CD4-positive, alpha-beta T cell treated with Interleukin-15 for 1 hour (primary cell): Measurements from ENCODE around the gene CHMP4A.

Source experiments
- DNase-seq: peaks from one replicate; pipeline ENCODE4 v3.0.0-alpha.2; 2020

The CHMP4A gene, protein sequence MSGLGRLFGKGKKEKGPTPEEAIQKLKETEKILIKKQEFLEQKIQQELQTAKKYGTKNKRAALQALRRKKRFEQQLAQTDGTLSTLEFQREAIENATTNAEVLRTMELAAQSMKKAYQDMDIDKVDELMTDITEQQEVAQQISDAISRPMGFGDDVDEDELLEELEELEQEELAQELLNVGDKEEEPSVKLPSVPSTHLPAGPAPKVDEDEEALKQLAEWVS

GRCh38 chr14:24212924-24213865, at the start of gene CHMP4A:
CHMP4A (minus strand) TSS chr14:24213488; CDS start chr14:24213439, 49 bp downstream.
- peak; percentile 97 for DNase-seq

DNA sequence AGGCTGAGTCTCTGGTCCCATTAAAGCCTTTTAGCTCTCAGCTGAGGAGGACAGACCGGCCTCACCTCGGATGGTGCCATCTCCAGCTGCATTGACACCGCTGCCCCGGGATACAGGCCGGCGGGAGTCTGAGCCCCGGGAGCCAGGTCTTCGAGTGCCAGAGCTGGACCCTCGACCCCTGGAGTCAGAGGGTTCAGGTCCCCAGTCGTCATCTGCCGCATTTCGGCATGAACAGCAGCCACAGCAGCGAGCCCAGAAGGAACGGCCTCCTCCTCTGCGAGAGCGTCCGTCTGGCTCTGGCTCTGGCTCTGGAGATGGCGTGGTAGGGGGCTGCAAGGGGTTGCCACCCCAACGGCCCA, 48.7 kb upstream of the CHMP4A start:
- no peak for DNase-seq

- no peak for DNase-seq
Measured at GRCh38 chr14:24261256-24261968, 48.1 kb upstream of the CHMP4A start.

DNA sequence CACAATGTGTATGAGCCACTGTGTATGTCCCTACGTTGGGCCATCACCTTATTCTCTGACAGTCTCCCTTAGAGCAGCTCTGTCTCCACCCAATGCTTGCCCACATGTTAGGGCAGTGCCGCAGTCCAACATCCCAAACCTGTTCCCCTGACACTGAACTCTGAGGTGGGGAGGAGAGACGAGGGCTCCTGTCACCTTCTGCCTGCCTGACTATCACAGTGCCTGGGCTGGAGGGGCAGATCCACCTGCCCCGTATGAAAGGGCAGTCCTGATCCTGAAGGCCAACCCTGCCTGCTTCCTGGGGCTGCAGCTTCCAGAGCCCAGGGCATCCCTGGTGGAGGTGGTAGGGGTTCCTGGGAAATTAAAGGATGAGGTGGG, 47.5 kb upstream of the CHMP4A start:
- no peak for DNase-seq

DNA sequence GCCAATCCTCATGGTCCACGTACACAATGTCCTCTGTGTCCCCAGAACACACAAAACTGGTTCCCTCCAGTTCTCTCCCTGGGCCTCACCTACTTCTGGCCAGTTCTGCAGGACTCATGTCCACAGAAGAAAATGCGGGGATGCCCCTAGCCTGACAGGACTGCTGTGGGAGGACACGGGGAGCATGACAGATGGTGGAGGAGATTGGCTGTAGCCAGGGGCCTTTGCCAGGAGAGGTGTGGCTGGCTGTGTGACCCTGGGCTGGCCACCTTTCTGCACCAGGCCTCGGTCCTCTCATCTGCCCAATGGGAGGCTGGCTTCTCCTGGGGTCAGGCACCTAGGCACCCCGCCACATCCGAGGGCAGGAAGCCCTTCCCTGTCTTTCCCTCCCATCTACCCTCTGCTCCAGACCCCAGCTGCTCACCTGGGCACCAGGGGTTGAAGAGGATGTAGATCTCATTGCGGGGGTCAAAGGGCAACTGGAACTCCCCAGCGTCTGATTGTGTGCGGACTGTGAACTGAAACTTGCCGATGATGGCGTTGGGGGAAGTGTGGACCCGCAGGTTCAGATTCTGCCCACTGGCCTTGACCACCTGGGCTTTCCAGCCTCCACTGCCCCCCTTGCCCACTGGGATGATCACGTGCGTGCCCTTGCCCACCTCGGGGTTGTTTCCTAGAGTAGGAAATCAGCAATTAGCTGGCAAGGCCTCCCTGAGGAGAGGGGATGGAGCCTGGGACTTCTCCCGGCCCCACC, 46.9 kb upstream of the CHMP4A start:
- DNase-seq = no peak

DNA sequence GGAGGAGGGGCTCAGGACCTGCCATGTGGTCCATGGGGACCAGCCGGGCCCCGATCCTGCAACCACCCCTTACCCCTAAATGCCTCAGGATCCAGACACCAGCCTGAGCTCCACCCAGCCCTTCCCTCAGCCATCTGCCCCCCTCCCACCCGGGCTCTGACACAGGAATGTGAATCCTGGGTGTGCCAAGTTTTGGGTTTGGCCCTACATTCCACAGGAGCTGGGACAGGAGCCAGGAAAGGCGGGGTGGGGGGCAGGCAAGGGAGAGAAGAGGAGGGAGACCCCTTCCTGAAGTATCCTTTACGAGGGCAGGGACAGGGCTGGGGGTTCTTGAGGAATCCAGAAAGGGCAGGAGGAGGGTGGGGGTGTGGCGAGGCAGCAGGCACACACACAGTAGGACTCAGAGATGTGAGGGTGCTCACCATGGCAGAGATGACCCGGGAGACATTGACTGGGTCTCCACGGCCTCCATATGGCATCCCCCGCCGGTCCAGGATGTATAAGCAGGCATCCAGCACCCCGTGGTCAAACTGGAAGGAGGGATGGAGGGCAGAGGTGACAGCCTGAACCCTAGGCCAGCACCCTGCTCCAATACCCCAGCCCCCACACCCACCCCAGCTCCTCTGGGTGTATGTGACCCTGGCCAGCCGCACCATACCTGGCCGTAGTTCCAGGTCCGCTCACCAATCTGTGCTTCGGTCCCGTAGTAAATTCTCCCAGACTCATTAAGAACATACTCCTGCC, 46.2 kb upstream of the CHMP4A start:
- no peak for DNase-seq

DNA sequence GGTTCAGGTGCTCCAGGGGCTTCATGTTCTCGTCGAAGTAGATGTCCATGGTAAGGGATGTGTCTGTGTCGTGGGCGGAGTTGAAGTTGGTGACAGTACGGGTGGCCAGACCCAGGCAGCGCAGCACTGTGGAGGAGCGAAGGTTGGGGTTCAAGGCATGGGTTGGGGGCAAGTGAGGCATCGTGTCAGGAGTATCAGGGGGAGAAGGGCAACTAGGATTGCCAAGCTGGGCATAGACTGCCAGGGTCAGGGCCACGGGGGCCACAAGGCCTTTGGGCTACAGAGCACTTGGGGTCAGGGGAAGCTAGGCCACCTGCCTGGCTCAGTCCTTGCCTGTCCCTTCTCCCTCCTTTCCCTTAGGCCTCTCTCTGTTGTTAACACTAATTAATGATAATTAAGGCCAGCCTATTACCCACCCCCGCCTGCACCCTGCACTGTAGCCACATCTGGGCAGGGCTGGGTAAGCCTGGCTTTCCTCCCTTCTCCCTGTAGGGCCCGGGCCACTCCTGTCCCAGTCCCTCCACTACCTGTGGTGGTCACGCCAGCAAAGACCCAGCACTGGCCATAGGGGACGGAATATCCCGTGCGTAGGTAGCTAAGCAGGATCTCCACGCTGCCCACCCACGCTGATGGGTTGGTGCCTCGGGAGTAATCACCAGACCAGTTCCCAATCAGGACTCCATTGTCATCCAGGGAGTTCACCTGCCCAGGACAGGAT, 45.4 kb upstream of the CHMP4A start:
- no peak for DNase-seq

GRCh38 chr14:24258119-24258518, 44.8 kb upstream of the CHMP4A start:
- DNase-seq = no peak

DNA sequence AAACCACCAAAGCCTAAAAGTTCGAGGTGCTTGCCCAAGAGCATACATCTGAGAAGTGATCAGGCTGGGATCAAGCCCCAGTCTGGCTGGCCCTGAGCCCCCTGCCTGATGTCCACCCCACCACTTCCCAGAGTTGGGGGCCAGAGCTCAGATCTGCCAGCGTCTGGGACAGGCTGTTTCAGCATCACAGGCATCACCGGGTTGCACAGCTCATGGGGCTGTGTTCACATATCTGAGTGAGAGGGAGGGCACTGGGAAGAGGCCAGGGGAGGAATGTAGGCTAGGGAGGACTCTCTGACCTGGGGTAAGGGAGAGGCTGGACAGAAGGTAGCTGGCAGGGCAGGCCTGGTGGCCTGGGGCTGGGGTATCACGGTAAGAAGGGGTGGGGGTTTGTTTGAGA, 43.7 kb upstream of the CHMP4A start:
- DNase-seq = no peak

GRCh38 chr14:24255931-24256711, 42.8 kb upstream of the CHMP4A start:
- no peak for DNase-seq

- DNase-seq = no peak
Measured at GRCh38 chr14:24255438-24255837, 42.1 kb upstream of the CHMP4A start.

DNA sequence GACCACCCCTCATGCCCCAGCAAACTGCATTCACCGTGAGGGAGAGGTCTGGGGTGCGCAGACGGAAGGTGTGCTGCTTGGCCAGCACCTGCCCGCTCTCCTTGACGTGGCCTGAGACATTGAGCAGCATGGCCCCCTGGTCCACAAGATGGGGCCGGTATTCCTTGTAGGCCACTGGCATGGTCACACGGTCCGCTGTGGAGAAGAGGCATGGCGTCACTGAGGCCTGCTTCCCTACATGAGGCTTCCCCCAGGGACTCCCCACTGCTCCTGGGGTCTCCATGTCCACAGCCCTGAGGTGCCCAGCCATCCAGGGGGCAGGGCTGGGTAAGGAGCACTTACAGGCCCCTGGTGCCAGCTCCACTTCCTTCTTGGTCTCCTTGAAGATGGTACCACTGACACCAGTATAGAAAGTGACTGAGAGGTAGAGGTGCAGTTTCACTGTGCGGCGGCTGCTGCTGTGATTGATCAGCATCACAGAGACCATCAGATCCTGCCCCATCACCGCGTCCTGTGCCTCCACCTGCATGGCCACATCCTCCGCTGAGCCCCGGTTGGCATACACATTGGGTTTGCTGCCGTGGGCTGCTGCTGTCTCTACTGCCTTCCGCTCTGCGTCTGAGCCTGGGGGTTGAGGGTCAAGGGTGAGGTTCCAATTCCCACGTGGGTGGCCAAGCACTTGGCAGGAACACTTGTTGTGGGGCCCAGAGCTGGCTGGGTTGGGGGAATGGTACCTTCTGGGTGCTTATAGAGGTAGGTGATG, 41.5 kb upstream of the CHMP4A start:
- no peak for DNase-seq

- no peak for DNase-seq
Measured at GRCh38 chr14:24253936-24254335, 40.6 kb upstream of the CHMP4A start.

DNA sequence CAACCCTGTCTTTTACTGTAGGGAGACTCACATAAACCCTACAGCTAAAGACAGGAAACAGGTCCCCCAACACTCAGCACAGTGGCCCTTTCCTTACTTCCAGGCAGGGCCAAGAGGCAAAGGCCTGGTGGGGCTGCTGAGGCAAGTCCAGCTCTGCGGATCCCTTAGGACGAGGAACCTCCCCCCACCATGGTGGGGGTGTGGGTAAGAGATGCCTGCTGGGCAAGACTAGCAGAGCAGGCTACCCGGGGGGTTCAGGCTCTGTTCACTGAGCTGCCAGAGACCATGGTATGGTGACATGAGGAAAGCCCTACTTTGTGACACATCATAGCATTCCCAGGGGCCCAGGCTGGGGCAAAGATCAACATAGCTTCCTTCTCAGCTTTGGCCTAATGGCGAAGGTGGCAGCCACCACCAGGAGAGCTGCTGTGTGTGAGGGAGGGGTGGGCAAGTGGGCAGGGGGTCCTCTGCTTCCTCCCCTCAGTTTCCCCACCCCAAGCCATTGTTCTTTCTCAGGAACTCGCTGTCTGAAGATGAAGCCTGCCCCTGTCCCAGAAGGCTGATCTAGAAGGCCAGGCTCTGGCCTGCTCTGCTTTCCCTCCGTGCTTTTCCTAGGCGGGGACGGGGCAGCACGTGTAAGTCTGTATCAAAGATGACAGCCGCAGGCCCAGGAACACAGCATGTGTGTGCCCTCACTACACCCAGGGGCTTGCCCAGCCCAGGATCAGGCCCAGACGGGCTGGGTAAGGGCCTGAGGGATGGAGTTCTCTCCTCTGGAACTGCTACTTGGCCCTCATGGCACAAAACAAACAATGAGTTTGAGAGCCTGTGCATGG, 39.2 kb upstream of the CHMP4A start:
- DNase-seq = no peak

- no peak for DNase-seq
Measured at GRCh38 chr14:24251880-24252288, 38.6 kb upstream of the CHMP4A start.

DNA sequence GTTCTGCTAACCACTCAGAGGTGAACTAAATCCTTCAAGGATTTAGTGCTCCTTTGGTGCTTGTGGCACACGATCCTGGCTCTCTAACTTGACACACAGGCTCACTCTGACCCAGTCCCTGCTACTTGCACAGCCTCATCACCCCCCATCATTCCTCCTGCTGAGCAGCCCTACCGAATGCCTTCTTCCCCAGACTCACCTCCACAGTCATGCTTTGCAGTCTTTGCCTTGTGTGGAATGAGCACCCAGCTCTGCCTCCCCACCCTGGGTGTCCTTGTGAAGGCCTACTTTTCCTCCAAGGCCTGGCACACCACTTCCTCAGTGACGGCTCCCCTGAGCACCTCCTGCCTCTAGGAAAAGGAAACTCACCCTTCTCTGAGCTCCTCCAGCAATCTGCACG, 37.1 kb upstream of the CHMP4A start:
- DNase-seq = no peak

GRCh38 chr14:24249230-24250021, 36.1 kb upstream of the CHMP4A start:
- DNase-seq = no peak

DNA sequence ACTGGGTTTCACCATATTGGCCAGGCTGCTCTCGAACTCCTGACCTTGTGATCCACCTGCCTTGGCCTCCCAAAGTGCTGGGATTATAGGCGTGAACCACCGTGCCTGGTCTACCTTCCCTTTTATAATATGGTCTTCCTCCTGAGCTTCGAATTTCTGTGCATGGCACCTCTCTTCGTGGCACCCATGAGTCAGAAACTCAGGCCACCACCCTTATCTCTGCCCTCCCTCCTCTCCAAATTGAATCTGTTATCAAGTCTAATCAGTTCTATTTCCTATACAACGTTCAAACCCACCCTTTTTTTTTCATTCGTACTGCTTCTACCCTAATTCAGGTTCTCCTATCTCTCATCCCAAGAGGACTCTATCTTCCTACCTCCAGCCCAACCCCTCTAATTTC, 34.1 kb upstream of the CHMP4A start:
- DNase-seq = no peak
